Smooth muscle cell (in vitro differentiated cells): Measurements from ENCODE around the gene C4BPA. TPM values are rescaled to one million over a fixed set of nuclear protein-coding genes. Genes with fewer than 3 reads are reported as not detected.

Experiments
- DNase-seq: peaks from one replicate; lab custom pipeline; 2025; ENCODE audit not compliant: unreplicated experiment; lab: John Stamatoyannopoulos, UW
- H2AFZ ChIP-seq: fragments of 200-600 bp; sonication (generic); 2 replicates; pipeline ENCODE4 v1.6.0; 2016; ENCODE audit warnings: antibody characterized with exemption, low read depth, mild to moderate bottlenecking
- H3F3A ChIP-seq: fragments of 200-600 bp; sonication (generic); 2 replicates; pipeline ENCODE4 v1.6.0; 2017; ENCODE audit warnings: antibody characterized with exemption, low read depth
- H3K27ac ChIP-seq: fragments of 200-600 bp; sonication (generic); 2 replicates; pipeline ENCODE4 v1.5.1; 2016; ENCODE audit warnings: low read depth, mild to moderate bottlenecking
- H3K27me3 ChIP-seq: fragments of 200-600 bp; sonication (generic); 2 replicates; pipeline ENCODE4 v1.6.1; 2016; ENCODE audit warnings: low read depth, mild to moderate bottlenecking
- H3K36me3 ChIP-seq: fragments of 200-600 bp; sonication (generic); 2 replicates; pipeline ENCODE4 v1.5.1; 2016; ENCODE audit warnings: low read depth
- H3K4me1 ChIP-seq: fragments of 200-600 bp; sonication (generic); 2 replicates; pipeline ENCODE4 v1.5.1; 2016; ENCODE audit warnings: low read depth
- H3K4me2 ChIP-seq: fragments of 200-600 bp; sonication (generic); 2 replicates; pipeline ENCODE4 v1.6.0; 2016; ENCODE audit warnings: mild to moderate bottlenecking
- H3K4me3 ChIP-seq: fragments of 200-600 bp; sonication (generic); 2 replicates; pipeline ENCODE4 v1.5.1; 2016; ENCODE audit warnings: mild to moderate bottlenecking
- H3K79me2 ChIP-seq: fragments of 200-600 bp; sonication (generic); 2 replicates; pipeline ENCODE4 v1.6.0; 2016; ENCODE audit warnings: low read depth, mild to moderate bottlenecking
- H3K9ac ChIP-seq: fragments of 200-600 bp; sonication (generic); 2 replicates; pipeline ENCODE4 v1.6.0; 2016; ENCODE audit warnings: low read depth
- H3K9me3 ChIP-seq: fragments of 200-600 bp; sonication (generic); replicated peaks from 2 replicates; pipeline ENCODE4 v1.5.1; 2016; ENCODE audit warnings: low read depth
- H4K20me1 ChIP-seq: fragments of 200-600 bp; sonication (generic); 2 replicates; pipeline ENCODE4 v1.6.0; 2016; ENCODE audit warnings: low read depth
- CTCF ChIP-seq: fragments of 200-600 bp; sonication (generic); IDR thresholded peaks from 2 replicates; pipeline ENCODE4 v1.5.1; 2017; ENCODE audit warnings: borderline replicate concordance, mild to moderate bottlenecking, antibody characterized with exemption; ENCODE audit not compliant: insufficient read depth, poor library complexity, severe bottlenecking
- WGBS: methylation state at CpG from one replicate; pipeline ENCODE4 v1.1.7; 2016; ENCODE audit warnings: low lambda C conversion rate; 5-methylcytosine and 5-hydroxymethylcytosine counted together
- polyA plus RNA-seq: library from polyadenylated mRNA; unstranded; fragments of >200 nt; fragmentation: Nextera tagmentation; extraction: Ambion mirVana; gene quantifications from 2 replicates; pipeline ENCODE4 v1.2.1, GENCODE V29; 2016
- total RNA-seq: library from RNA; depleted of rRNA; stranded (reverse); fragments of >200 nt; gene quantifications from 2 replicates; pipeline ENCODE4 v1.2.3, GENCODE V29; 2014

Gene C4BPA
- total and polyA plus RNA-seq, 2 experiments from 2014 or later: not detected

- Histone ChIP-seq H4K20me1 (no peaks in the 10 kb centered on the region), H3K9ac (no peak overlapping the region), H2AFZ (no peak overlapping the region), H3K9me3 (peaks cover 7% of the 10 kb centered on the region), H3F3A (no peaks in the 10 kb centered on the region), H3K27me3 (no peaks in the 10 kb centered on the region), H3K4me2 (no peak overlapping the region), H3K4me1 (no peaks in the 10 kb centered on the region), H3K4me3 (no peak overlapping the region), H3K79me2 (no peaks in the 10 kb centered on the region), H3K27ac (no peak overlapping the region), H3K36me3 (no peaks in the 10 kb centered on the region)
- no peak for TF ChIP-seq CTCF
- WGBS: 97% methylated on average over 4 of the region's 4 CpGs
- no peak for DNase-seq
These were observed 27.1 kb downstream of the C4BPA start for GRCh38 chr1:207131163-207131562.

GRCh38 chr1:207134581-207134980 lies 30.5 kb downstream of the C4BPA start:
- Histone ChIP-seq H3K4me2 (no peak overlapping the region), H3F3A (no peaks in the 10 kb centered on the region), H3K9me3 (no peaks in the 10 kb centered on the region), H2AFZ (no peak overlapping the region), H3K4me1 (no peaks in the 10 kb centered on the region), H3K79me2 (no peaks in the 10 kb centered on the region), H3K9ac (no peak overlapping the region), H3K4me3 (no peak overlapping the region), H3K36me3 (no peaks in the 10 kb centered on the region), H3K27me3 (no peaks in the 10 kb centered on the region), H4K20me1 (no peaks in the 10 kb centered on the region), H3K27ac (no peak overlapping the region)
- DNase-seq: no peak
- no peak for TF ChIP-seq CTCF
- 91% methylated on average over 1 of the region's 1 CpG for WGBS

- no peaks in the 10 kb centered on the region for H3K27me3 ChIP-seq
- WGBS: 86% methylated on average over 1 of the region's 1 CpG
These were observed 35.6 kb downstream of the C4BPA start for GRCh38 chr1:207139616-207140015.

More at GRCh38 chr1:207139616-207140015, 35.6 kb downstream of the C4BPA start:
- H3K9me3 ChIP-seq: no peaks in the 10 kb centered on the region
- no peak overlapping the region for H3K27ac ChIP-seq
- no peak overlapping the region for H2AFZ ChIP-seq
- H3K9ac ChIP-seq: no peak overlapping the region
- TF ChIP-seq CTCF: no peak
- no peak overlapping the region for H3K4me2 ChIP-seq
- no peak for DNase-seq
- H3K4me3 ChIP-seq: no peak overlapping the region
- H3K36me3 ChIP-seq: no peaks in the 10 kb centered on the region
- no peaks in the 10 kb centered on the region for H3K79me2 ChIP-seq
- H3K4me1 ChIP-seq: no peaks in the 10 kb centered on the region
- H3F3A ChIP-seq: no peaks in the 10 kb centered on the region
- no peaks in the 10 kb centered on the region for H4K20me1 ChIP-seq
